ENCODE measurements around the gene REG1A.

REG1A gene

GRCh38 chr2:79120194-79120713 is at the start of gene REG1A:
REG1A (plus strand) TSS chr2:79120488; CDS start chr2:79120862, 374 bp downstream.
- no peak for DNase-seq (ENCODE audit: low spot score)

GRCh38 chr2:79071078-79071477 is 49.2 kb upstream of the REG1A start:
- no peak for DNase-seq (ENCODE audit: low spot score)

- DNase-seq (ENCODE audit: low spot score) = no peak
These were observed 37.3 kb upstream of the REG1A start for GRCh38 chr2:79082987-79083386.

GRCh38 chr2:79083597-79084251 is 36.6 kb upstream of the REG1A start:
- DNase-seq (ENCODE audit: low spot score) = no peak

GRCh38 chr2:79084495-79085135 is 35.7 kb upstream of the REG1A start:
- DNase-seq (ENCODE audit: low spot score) = no peak

- no peak for DNase-seq (ENCODE audit: low spot score)
These were observed 34.9 kb upstream of the REG1A start for GRCh38 chr2:79085382-79085781.

- DNase-seq (ENCODE audit: low spot score) = no peak
These were observed 34.0 kb upstream of the REG1A start for GRCh38 chr2:79086255-79086654.

GRCh38 chr2:79087785-79088364 is 32.4 kb upstream of the REG1A start, which contains the start of gene REG1B:
REG1B (minus strand) TSS chr2:79087993; CDS start chr2:79087612, 381 bp downstream.
- DNase-seq (ENCODE audit: low spot score) = no peak

- no peak for DNase-seq (ENCODE audit: low spot score)
These were observed 29.6 kb upstream of the REG1A start for GRCh38 chr2:79090693-79091092.

- no peak for DNase-seq (ENCODE audit: low spot score)
These were observed 22.4 kb upstream of the REG1A start for GRCh38 chr2:79097843-79098242.

- no peak for DNase-seq (ENCODE audit: low spot score)
These were observed 21.1 kb upstream of the REG1A start for GRCh38 chr2:79099140-79099686.

GRCh38 chr2:79100285-79100684 is 20.0 kb upstream of the REG1A start:
- no peak for DNase-seq (ENCODE audit: low spot score)

- DNase-seq (ENCODE audit: low spot score) = no peak
These were observed 19.3 kb upstream of the REG1A start for GRCh38 chr2:79101024-79101423.

GRCh38 chr2:79103214-79103613 is 17.1 kb upstream of the REG1A start:
- DNase-seq (ENCODE audit: low spot score) = no peak

GRCh38 chr2:79105259-79105658 is 15.0 kb upstream of the REG1A start:
- DNase-seq (ENCODE audit: low spot score) = no peak

GRCh38 chr2:79112269-79112668 is 8.0 kb upstream of the REG1A start:
- DNase-seq (ENCODE audit: low spot score) = no peak

- no peak for DNase-seq (ENCODE audit: low spot score)
These were observed 5.3 kb upstream of the REG1A start for GRCh38 chr2:79114797-79115494.

- DNase-seq (ENCODE audit: low spot score) = no peak
These were observed 3.0 kb upstream of the REG1A start for GRCh38 chr2:79116997-79117928.

- no peak for DNase-seq (ENCODE audit: low spot score)
These were observed 2.4 kb downstream of the REG1A start for GRCh38 chr2:79122676-79123075.

- DNase-seq (ENCODE audit: low spot score) = no peak
These were observed 4.8 kb downstream of the REG1A start for GRCh38 chr2:79124907-79125720.

GRCh38 chr2:79125721-79125985 is 5.4 kb downstream of the REG1A start:
- DNase-seq (ENCODE audit: low spot score) = no peak

Data from globus pallidus (tissue), 1 donor.